Measurements from ENCODE around the gene KHSRP.

DNA sequence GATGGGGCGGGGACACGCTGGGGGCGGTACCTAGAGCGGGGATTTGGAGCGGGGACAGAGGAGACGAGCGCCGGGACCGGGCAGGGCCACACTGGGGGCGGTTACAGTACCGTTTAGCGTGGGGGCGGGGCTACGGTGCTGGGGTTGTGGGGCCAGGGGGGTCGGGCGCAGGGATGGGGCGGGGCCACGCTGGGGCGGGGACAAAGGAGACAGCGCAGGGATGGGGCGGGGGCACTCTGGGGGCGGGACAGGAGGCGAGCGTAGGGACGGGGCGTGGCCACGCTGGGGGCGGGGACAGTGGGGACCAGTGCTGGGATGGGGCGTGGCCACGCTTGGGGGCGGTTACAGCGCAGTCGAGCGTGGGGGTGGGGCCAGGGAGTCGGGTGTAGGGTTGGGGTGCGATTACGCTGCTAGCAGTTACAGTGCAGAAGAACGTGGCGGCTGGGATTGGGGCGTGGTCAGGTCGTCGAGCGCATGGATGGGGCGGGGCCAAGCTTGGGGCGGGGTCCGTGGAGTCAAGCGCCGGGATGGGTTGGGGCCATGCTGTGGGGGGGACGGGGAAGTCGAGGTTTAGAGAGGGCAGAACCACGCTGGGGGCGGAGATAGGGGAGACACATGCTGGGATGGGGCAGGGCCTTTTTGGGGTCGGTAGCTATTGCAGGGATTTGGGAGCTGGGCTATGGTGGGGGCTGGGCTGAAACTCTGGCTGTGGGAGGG lies 51.4 kb downstream of the KHSRP start:
- TF ChIP-seq, protein P1, sequence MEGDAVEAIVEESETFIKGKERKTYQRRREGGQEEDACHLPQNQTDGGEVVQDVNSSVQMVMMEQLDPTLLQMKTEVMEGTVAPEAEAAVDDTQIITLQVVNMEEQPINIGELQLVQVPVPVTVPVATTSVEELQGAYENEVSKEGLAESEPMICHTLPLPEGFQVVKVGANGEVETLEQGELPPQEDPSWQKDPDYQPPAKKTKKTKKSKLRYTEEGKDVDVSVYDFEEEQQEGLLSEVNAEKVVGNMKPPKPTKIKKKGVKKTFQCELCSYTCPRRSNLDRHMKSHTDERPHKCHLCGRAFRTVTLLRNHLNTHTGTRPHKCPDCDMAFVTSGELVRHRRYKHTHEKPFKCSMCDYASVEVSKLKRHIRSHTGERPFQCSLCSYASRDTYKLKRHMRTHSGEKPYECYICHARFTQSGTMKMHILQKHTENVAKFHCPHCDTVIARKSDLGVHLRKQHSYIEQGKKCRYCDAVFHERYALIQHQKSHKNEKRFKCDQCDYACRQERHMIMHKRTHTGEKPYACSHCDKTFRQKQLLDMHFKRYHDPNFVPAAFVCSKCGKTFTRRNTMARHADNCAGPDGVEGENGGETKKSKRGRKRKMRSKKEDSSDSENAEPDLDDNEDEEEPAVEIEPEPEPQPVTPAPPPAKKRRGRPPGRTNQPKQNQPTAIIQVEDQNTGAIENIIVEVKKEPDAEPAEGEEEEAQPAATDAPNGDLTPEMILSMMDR (IDR thresholded peaks at IDR 0.05), result no peak
- TF ChIP-seq EZH2 (IDR thresholded peaks at IDR 0.05) (no peak), EZH2phosphoT487 (IDR thresholded peaks at IDR 0.05) (no peak)
